VCaP (cell line): ENCODE data around the gene RNF17.

ENCODE experiments used
- H3K27ac ChIP-seq: fragments of 450-650 bp; 2 replicates; pipeline ENCODE4 v1.5.1; 2017
- TF ChIP-seq, protein P1 (sequence below): fragments of 450-650 bp; conservative IDR thresholded peaks from 2 replicates; pipeline ENCODE4 v1.5.1; 2017; ENCODE audit warnings: mild to moderate bottlenecking, moderate library complexity

RNF17 gene

DNA sequence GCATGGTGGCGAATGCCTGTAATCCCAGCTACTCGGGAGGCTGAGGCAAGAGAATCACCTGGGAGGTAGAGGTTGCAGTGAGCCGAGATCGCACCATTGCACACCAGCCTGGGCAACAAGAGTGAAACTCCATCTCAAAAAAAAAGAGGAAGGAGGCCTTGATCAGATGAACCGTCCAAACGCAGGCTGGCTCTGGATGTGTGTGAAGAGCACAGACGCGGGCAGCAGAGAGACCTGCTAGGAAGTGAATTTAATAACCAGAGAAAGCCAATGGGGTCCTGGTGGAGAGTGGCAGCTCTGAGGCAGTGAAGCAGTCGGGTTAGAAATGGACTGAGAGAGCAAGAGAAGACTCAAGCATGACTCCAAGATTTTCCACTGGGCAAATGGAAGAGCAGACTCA lies 136.5 kb downstream of the RNF17 start:
- TF ChIP-seq, protein P1, sequence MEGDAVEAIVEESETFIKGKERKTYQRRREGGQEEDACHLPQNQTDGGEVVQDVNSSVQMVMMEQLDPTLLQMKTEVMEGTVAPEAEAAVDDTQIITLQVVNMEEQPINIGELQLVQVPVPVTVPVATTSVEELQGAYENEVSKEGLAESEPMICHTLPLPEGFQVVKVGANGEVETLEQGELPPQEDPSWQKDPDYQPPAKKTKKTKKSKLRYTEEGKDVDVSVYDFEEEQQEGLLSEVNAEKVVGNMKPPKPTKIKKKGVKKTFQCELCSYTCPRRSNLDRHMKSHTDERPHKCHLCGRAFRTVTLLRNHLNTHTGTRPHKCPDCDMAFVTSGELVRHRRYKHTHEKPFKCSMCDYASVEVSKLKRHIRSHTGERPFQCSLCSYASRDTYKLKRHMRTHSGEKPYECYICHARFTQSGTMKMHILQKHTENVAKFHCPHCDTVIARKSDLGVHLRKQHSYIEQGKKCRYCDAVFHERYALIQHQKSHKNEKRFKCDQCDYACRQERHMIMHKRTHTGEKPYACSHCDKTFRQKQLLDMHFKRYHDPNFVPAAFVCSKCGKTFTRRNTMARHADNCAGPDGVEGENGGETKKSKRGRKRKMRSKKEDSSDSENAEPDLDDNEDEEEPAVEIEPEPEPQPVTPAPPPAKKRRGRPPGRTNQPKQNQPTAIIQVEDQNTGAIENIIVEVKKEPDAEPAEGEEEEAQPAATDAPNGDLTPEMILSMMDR, result no peak
- H3K27ac ChIP-seq, result no peak overlapping the region

DNA sequence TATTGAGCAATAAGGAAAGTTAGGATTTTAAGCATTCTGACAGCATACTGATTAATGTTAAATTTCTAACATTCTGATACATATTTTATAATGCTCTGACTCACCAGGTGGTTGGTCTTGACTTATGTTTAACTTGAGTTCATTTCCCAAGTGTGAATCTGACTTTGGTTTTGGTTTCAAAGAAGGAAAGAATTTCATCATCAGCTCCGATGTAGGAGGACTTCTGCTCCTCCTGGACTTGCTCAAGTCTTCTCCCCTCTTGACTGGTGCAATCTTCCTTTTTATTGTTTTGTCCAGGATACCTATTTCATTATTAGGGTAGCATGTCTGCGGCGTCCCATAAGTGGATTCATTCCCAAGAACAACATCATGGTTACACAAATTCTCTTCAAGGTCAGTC lies 141.3 kb downstream of the RNF17 start:
- H3K27ac ChIP-seq, result no peak overlapping the region
- TF ChIP-seq, protein P1, result no peak

DNA sequence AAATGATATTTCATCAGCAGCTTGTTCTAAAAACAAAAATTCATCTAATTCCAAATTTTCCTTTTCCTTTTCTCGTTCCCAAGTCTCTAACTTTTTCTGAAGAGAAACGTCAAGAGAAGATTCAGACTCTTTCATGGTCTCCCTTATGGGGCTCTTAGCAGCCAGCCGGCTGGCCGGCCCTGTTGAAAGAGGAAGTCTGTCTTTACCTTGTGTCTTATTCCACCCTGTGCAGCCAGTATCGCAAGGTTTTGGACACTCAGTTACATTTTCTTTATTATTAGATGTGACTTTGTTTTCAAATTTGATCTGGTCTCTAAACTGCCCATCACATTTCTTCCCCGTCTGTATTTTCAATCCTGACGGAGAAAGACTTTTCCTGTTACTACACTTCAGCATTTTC lies 142.3 kb downstream of the RNF17 start:
- H3K27ac ChIP-seq, result no peak overlapping the region
- TF ChIP-seq, protein P1, result no peak

DNA sequence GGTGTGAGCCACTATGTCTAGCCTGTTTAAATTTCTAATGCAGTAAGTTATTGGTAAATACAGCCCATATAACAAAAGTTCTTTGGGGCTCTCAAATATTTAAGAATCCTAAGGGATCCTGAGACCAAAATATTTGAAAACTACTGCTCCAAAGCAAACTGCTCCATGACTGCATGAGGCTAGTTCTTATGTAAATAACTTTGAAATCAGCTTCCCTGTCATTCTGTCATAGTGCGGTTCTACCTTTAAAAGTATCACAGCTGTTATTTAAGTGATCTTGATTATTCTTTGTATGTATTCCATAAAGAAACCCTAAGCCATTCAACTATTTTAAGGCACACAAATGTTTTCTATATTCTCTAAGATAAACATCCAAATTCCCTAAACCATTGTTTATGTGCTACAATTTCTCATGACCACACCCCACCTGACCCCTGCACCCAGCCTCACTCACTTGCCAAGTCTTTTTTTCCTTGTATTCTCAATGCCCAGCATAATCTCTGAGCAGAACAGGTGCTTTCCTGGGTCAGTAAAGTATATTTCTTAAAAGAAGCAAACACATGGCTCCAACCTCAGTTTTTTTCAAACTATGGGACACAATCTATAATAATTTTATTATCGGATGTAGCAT lies 146.6 kb downstream of the RNF17 start:
- no peak overlapping the region for H3K27ac ChIP-seq
- TF ChIP-seq, protein P1, result no peak

DNA sequence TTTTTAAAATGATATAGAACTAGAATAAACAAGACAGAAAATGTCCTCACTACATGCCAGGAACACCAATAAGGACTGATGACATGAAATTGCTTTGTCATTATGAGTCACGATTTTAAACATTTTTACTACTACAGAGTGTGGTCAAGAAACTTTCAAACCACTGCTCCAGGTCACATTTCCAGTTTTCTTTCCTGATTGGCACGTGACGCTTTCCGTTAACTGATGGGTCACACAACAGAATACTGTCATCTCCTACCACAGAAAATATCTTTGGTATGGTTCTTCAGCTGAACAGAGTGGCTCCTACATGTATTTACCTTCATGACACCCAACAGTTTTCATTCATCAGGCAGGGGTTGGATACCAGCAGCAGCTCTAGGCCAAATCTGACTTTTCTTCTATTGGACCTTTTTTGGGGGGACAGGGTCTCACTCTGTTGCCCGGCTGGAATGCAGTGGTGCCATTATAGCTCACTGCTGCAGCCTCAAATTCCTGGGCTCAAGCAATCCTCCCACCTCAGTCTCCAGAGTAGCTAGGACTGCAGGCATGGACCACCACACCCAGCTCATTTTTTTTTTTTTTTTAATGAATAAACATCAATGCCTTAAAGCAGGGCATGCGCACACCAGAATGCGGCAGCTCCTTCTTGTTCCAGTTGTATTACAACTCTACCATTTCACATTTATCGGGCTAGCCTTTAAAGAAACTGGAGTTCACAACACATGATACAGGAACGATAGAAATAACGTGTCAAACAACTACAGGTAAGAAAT lies 147.4 kb downstream of the RNF17 start:
- TF ChIP-seq, protein P1, result no peak
- H3K27ac ChIP-seq, result no peak overlapping the region

DNA sequence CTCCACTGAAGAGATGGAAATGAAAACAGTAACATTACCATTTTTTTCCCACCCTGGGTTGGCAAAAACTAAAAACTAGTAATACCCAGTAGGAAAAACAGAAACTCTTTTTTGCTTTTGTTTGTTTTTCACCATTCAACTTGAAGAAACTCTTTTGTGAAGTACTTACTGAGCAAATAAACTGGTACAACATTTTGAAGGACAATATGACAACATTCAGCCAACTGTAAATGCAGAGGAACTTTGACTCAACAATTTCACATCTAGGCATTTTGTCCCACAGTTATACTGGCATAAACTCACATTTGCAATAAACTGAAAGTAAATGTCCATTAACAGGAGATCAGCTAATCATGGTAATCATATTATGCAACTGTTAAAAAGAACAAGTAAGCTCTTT lies 152.5 kb downstream of the RNF17 start:
- H3K27ac ChIP-seq, result no peak overlapping the region
- TF ChIP-seq, protein P1, result no peak

DNA sequence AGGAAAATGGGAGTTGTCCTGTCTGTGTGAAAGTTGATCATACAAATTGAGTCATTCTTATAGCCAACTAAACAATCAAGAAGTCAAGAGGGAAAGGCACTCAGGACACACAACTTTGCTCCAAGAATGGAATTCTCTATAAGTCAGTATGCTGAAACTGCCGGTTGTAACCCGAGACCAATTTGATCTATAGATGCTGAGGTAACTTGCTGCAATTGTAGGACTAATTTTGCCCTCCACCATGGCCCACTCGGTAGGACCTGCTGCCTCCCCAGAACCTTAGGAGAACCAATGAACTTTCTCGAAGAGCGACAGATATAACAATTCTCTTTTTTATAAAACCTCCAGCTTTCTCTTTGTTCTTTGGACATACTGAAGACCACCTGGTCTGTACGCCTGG lies 157.0 kb downstream of the RNF17 start:
- TF ChIP-seq, protein P1, result no peak
- no peak overlapping the region for H3K27ac ChIP-seq
